Measurements from ENCODE around the gene ATP2B2.

The ATP2B2 gene

GRCh38 chr3:10393514-10393913 lies 111.9 kb downstream of the ATP2B2 start:
- DNase-seq (ENCODE audit: low read depth): no peak
- TF ChIP-seq, protein P1, sequence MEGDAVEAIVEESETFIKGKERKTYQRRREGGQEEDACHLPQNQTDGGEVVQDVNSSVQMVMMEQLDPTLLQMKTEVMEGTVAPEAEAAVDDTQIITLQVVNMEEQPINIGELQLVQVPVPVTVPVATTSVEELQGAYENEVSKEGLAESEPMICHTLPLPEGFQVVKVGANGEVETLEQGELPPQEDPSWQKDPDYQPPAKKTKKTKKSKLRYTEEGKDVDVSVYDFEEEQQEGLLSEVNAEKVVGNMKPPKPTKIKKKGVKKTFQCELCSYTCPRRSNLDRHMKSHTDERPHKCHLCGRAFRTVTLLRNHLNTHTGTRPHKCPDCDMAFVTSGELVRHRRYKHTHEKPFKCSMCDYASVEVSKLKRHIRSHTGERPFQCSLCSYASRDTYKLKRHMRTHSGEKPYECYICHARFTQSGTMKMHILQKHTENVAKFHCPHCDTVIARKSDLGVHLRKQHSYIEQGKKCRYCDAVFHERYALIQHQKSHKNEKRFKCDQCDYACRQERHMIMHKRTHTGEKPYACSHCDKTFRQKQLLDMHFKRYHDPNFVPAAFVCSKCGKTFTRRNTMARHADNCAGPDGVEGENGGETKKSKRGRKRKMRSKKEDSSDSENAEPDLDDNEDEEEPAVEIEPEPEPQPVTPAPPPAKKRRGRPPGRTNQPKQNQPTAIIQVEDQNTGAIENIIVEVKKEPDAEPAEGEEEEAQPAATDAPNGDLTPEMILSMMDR (IDR thresholded peaks at IDR 0.05; ENCODE audit: low read depth, low read length, missing control alignments): no peak
- no peak overlapping the region for H3K4me3 ChIP-seq (ENCODE audit: low read depth, low read length)

DNA sequence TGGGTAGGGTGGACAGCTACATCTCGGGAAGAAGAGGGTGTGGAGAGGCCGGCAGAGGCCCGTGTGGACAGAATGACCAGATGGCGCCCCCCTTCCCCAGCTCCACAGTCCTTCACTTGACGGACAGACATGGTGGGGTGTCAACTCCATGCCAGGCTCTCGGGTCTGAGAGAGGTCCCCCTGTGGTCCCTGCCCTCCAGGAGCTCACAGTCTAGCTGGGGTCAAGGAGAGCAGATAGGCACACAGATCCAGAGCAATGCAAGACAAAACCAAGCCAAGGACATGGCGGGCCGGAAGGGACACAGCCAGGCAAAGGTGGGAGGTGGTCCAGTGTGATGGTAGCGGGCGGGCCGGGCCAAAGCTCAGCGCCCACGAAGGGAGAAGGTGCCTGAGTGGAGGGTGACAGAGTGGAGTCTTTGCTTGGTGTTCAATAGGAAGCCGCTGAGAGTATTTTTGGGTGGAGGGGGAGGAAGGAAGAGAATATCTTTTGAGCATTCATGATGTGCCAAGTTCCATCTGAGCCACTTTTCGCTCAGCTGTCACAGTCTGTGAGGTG lies 112.4 kb downstream of the ATP2B2 start:
- TF ChIP-seq, protein P1 (IDR thresholded peaks at IDR 0.05; ENCODE audit: low read depth, low read length, missing control alignments): no peak
- no peak for DNase-seq (ENCODE audit: low read depth)
- H3K4me3 ChIP-seq (ENCODE audit: low read depth, low read length): no peak overlapping the region

- H3K4me3 ChIP-seq (ENCODE audit: low read depth, low read length): no peak overlapping the region
- TF ChIP-seq, protein P1 (IDR thresholded peaks at IDR 0.05; ENCODE audit: low read depth, low read length, missing control alignments): no peak
- no peak for DNase-seq (ENCODE audit: low read depth)
Observed at GRCh38 chr3:10392244-10392643, 113.1 kb downstream of the ATP2B2 start.

DNA sequence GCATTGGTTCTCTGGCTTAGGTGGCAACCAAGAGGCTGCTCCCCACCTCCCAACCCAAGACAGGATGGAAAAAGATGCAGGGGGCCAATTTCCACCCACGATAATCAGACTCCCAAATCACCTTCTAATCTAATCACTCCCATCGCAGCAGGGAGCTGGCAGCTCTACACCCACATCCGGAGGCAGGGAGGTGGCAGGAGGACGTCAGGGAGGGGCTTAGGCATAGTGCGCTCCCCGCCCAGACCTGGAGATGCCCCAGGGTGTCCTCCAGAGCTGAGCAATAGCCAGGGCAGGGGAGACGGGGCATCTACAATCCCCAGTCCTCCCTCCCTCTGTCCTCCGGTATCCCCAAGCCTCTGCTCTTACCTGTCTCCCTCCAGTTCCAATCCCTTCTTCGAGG lies 114.0 kb downstream of the ATP2B2 start:
- no peak overlapping the region for H3K4me3 ChIP-seq (ENCODE audit: low read depth, low read length)
- no peak for DNase-seq (ENCODE audit: low read depth)
- TF ChIP-seq, protein P1 (IDR thresholded peaks at IDR 0.05; ENCODE audit: low read depth, low read length, missing control alignments): no peak

DNA sequence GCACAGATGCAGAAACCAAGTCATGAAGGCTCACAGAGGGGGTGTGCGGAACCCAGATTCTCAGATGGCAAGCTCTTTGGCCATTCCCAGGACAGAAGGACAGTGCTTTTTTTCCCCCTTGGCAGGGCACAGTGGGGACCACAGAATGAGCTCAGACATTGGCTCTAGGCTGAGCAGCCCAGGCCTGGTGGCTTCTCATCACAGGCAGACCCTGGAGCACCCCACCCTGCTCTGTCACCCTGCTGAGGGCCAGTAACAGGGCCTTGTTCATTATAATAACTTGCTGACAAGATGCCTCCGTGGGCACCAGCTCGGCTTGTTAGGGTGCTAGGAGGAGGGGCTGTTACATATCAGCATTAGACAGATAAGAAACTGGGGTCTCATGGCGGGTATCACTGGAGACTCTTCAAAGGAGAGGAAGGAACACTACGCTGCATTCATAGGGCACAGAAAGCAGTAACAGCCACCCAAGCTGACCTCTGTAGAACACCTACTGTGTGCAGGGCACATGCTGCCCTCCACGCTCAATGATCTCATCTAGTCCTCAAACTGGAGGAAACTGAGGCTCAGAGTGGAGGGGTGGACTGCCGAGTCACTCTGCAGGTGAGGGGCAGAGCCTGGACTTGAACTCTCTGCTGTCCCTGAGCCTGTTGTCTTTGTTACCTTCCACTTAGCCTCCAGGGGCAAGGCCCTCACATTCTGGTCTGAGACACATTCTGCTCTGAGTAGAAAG lies 114.6 kb downstream of the ATP2B2 start:
- DNase-seq (ENCODE audit: low read depth): no peak
- TF ChIP-seq, protein P1 (IDR thresholded peaks at IDR 0.05; ENCODE audit: low read depth, low read length, missing control alignments): no peak
- no peak overlapping the region for H3K4me3 ChIP-seq (ENCODE audit: low read depth, low read length)

DNA sequence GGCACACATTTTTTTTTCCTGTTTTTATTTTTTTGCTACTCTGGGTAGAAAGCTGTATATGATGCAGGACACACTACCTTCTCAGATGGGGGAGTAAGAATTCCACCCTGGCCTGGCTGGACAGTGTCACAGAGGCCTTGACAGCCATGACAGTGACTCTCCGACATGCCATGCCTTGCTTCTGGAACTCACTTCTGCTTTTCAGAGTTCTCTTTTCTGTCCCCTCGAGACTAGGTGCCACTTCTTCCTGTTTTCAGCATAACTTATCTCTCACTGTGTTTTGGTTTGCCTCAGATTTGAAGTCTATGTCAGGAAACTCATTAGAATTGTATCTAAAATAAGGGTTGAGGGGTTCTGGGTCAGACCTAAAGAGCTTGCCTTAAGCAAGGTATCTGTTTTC lies 115.4 kb downstream of the ATP2B2 start:
- DNase-seq (ENCODE audit: low read depth): peak; percentile 42
- TF ChIP-seq, protein P1 (IDR thresholded peaks at IDR 0.05; ENCODE audit: low read depth, low read length, missing control alignments): no peak
- H3K4me3 ChIP-seq (ENCODE audit: low read depth, low read length): no peak overlapping the region

- TF ChIP-seq, protein P1 (IDR thresholded peaks at IDR 0.05; ENCODE audit: low read depth, low read length, missing control alignments): no peak
- H3K4me3 ChIP-seq (ENCODE audit: low read depth, low read length): no peak overlapping the region
- no peak for DNase-seq (ENCODE audit: low read depth)
Observed at GRCh38 chr3:10389339-10389738, 116.0 kb downstream of the ATP2B2 start.
